T47D (cell line): ENCODE results near the gene TBX18.

ENCODE experiments used
- DNase-seq, 2 experiments: peaks; one replicate each; pipeline versions ENCODE4 v3.0.0 to v3.0.0-alpha.2; 2011 to 2012; ENCODE audit warnings: low read depth in 1 of 2, low spot score in 1 of 2
- JUND ChIP-seq: IDR thresholded peaks from 2 replicates; pipeline ENCODE4 v1.6.1; 2012; ENCODE audit warnings: low read depth
- in situ Hi-C: cut with HindIII; loops from 2 replicates; pipeline ENCODE4 v1.10.0; 2016; ENCODE audit warnings: low sequenced_read_pairs, low pct_unique_long_range_greater_than_20kb

Gene TBX18

DNA sequence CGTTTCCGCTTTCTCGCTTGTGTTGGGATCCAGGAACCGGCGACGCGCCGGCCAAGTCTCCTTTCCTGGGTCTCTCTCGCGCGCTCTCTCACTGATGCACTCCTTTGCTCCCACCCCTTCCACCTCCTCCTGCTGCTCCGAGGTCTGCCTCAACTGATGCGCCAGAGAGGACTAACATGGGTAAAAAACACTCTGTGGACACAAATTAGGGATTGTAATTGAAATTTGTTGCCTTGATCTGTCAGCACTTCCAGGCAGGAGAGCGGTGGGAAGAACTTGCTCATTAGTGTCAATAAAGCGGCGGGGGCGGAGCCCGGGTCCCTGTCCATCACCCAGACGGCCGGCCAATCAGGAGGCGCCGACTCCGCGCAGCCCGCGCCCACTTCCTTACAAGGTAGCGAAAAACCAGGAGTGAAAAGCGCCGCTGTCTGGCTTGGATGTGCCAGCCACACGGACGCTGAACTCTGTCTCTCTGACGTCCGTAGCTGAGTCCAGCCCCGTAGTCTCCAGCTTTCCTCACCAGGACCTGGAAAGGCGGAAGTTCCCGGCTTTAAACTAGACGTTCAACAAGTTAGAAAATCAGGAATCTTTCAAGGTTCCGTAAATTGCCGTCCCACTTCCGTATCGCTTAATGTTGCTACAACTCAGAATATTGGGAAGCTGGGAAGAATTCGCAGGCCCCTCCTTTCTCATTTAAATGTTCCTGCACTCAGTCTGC is at the start of gene TBX18:
TBX18 (minus strand) TSS at position 267 of the 718 bp plus-strand sequence. CDS start 417 bp downstream, outside the sequence.
- TF ChIP-seq JUND, result no peak
- no peak for DNase-seq
- in situ Hi-C loops, result no loop called here

GRCh38 chr6:84811351-84811750 is 47.0 kb upstream of the TBX18 start:
- DNase-seq, result no peak
- in situ Hi-C loops, result no loop called here
- no peak for TF ChIP-seq JUND

DNA sequence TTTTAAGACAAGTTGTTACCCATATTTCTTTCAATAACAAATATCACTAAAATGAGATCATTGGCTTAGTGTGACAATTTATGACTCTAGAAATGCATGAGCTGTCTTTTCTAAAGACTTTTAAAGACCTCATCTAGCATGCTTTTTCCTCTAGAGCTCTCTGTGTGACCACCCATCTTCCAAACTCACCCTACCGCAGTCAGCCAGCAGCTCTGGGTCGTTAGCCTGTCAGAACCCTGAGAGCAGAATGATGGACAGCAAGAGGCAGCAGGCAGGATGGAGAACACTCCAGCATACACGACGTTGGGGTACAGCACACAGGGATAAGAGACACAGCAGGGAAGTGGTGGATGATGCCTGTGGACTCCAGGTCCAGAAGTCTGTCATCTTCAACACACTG is 45.1 kb upstream of the TBX18 start:
- no peak for TF ChIP-seq JUND
- in situ Hi-C loops, result no loop called here
- no peak for DNase-seq

GRCh38 chr6:84808491-84809061 is 44.2 kb upstream of the TBX18 start:
- in situ Hi-C loops, result no loop called here
- DNase-seq, result no peak
- TF ChIP-seq JUND, result no peak

DNA sequence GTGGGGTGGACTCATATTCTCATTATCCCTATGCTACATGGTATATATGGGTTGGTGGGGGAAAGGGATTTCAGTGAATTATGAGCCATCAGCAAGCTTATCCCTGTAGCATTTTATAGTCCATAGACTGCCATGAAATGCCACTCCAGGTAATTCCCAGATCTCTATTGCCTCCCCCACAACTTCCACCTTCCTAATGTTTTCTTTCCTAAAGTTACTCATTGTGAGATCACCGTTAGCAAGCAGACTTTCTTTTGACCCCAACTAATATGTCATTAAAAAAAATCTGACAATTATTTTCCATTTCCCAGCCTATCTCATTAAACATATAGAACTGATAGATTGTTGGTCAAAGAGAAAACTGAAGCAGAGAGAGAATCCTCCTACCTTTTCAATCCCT is 40.7 kb upstream of the TBX18 start:
- TF ChIP-seq JUND, result no peak
- no peak for DNase-seq
- in situ Hi-C loops, result no loop called here

DNA sequence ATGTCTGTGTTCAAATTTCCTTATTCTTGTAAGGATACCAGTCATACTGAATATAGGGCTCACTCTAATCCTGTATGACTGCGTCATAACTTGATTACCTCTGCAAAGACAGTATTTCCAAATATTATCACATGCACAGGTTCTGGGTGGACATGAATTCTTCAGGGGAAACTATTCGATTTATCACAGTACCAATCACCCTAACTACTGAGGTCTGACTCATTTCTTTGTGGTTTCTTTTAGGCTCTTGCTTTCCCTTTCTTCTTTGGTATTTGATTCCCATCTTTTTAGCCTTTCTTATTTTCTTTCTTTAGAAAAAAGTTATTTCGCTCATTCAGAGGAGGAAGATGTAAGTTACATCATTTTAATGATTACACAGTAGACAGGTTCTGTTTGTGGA is 40.3 kb upstream of the TBX18 start:
- TF ChIP-seq JUND, result no peak
- in situ Hi-C loops, result no loop called here
- no peak for DNase-seq

DNA sequence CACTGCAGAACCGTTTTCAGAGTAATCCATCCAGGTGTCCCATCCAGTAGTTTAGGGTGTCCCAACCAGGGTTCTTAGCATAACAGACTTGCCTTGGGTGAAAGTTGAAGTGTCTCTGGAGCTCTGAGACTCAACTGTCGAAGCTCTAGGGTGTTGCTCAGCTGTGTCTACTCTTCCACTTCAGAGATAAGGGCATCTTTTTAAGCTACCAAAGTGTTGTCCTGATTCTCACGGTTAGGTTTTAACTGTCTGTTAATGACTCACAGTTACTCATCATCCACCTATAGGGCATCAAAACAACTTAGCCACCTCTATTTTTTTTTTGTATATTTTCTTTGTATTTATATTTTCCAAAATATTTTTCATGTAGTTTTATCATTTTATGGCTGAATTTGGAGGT is 36.9 kb upstream of the TBX18 start:
- DNase-seq, result no peak
- no peak for TF ChIP-seq JUND
- in situ Hi-C loops, result no loop called here

- in situ Hi-C loops, result no loop called here
- no peak for TF ChIP-seq JUND
Observed at GRCh38 chr6:84798257-84798656, 33.9 kb upstream of the TBX18 start.

GRCh38 chr6:84796343-84796742 is 31.9 kb upstream of the TBX18 start:
- in situ Hi-C loops, result no loop called here
- DNase-seq, result no peak
- no peak for TF ChIP-seq JUND

More at GRCh38 chr6:84798257-84798656, 33.9 kb upstream of the TBX18 start:
- no peak for DNase-seq

- no peak for TF ChIP-seq JUND
- in situ Hi-C loops, result no loop called here
- DNase-seq, result no peak
Observed at GRCh38 chr6:84791927-84792326, 27.5 kb upstream of the TBX18 start.

DNA sequence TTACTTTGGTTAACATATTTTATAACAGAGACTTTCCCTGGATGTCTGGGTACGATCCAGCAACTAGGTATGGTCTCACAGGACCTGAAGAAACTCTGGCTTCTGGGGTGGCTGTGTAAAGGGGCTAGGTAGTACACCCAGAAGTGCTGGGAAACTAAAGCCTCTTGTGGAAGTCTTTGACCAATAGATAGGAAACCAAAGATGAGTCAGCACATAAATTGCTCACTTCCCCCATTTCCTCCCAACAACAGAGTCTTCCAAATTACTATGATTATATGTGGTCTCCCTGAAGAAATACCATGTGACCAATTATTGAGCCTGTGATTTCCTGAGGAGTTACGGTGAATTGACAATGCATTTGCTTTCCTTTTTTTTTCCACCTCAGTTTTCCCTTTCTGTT is 26.8 kb upstream of the TBX18 start:
- no peak for TF ChIP-seq JUND
- in situ Hi-C loops, result no loop called here
- DNase-seq, result no peak

DNA sequence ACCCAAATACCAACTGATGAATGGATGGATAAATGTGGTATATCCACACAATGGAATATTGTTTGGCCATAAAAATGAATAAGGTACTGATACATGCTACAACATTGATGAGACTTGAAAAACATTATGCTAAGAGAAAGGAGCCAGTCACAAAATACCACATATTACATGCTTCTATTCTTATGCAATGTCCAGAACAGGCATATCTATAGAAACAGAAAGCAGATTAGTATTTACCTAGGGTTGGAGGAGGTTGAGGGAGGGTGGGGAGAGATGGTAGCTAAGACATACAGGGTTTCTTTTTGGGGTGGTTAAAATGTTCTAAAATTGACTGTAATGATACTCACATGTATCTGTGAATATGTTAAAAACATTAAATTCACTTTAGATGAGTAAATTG is 24.8 kb upstream of the TBX18 start:
- TF ChIP-seq JUND, result no peak
- in situ Hi-C loops, result no loop called here
- DNase-seq, result no peak

GRCh38 chr6:84788689-84789088 is 24.3 kb upstream of the TBX18 start:
- in situ Hi-C loops, result no loop called here
- DNase-seq, result no peak

DNA sequence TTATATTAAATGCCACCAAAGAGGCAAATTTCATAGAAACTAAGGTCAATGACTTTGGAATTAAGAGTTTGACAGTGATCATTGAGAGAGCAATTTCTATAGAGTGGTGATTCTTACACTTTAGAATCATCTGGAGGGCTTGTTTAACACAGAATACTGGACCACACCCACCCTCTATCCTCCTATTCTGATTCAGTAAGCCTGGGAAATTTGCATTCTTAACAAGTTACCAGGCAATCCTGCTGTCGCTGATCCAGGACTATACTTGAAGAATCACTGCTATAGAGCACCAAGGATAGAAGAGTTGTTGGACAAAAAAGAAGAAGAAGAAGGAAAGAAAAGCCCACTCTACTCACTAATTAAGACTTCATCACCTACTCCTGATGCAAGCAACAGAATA is 21.3 kb upstream of the TBX18 start:
- in situ Hi-C loops, result no loop called here
- TF ChIP-seq JUND, result no peak
- no peak for DNase-seq

More at GRCh38 chr6:84788689-84789088, 24.3 kb upstream of the TBX18 start:
- TF ChIP-seq JUND, result no peak
